Colonic mucosa (tissue), 4 donors: Measurements from ENCODE around the gene OR51V1. TPM values are rescaled to one million over a fixed set of nuclear protein-coding genes. Genes with fewer than 3 reads are reported as not detected.

Experiments used
- DNase-seq: peaks from one replicate; pipeline ENCODE4 v3.0.0-alpha.2; 2020
- H3K27ac ChIP-seq: fragments of 200-600 bp; one replicate; pipeline ENCODE4 v1.8.0; 2021
- H3K27me3 ChIP-seq: fragments of 200-600 bp; one replicate; pipeline ENCODE4 v1.8.0; 2021
- H3K36me3 ChIP-seq: fragments of 200-600 bp; one replicate; pipeline ENCODE4 v1.8.0; 2021
- H3K4me1 ChIP-seq: fragments of 200-600 bp; one replicate; pipeline ENCODE4 v1.8.0; 2021; ENCODE audit warnings: mild to moderate bottlenecking
- H3K4me3 ChIP-seq: fragments of 200-600 bp; one replicate; pipeline ENCODE4 v1.8.0; 2021
- H3K9ac ChIP-seq, 2 donors: one replicate each; pipeline ENCODE4 v1.7.0; 2013; ENCODE audit warnings: control low read depth in 2 of 2, low read depth in 2 of 2, low read length in 2 of 2
- H3K9me3 ChIP-seq: fragments of 200-600 bp; one replicate; pipeline ENCODE4 v1.8.0; 2021
- intact Hi-C: fragments of 100-400 bp; cut with DNase I; formaldehyde crosslinking; loops from one replicate; pipeline ENCODE4 v1.14.1; 2022
- total RNA-seq, 2 donors: library from RNA; stranded (reverse); fragmentation: NEBNext Ultra II Directional in 1 of 2; extraction: Animal tissue kit (Norgen Biotek cat#: 25700) in 1 of 2; gene quantifications; one replicate each; pipeline ENCODE4 v1.2.1, GENCODE V29; 2021
- TF ChIP-seq, protein P1 (sequence below): fragments of 200-600 bp; IDR thresholded peaks from one replicate; pipeline ENCODE4 v1.8.0; 2022; ENCODE audit warnings: antibody characterized with exemption, mild to moderate bottlenecking
- donor health status: healthy.
- donor health status: DM: no; HTN: no; CAD: no.
- donor health status: DM: no; HTN: no; CAD: no.

The OR51V1 gene
- total RNA-seq, 2 donors from 2014 or later, result not detected

DNA sequence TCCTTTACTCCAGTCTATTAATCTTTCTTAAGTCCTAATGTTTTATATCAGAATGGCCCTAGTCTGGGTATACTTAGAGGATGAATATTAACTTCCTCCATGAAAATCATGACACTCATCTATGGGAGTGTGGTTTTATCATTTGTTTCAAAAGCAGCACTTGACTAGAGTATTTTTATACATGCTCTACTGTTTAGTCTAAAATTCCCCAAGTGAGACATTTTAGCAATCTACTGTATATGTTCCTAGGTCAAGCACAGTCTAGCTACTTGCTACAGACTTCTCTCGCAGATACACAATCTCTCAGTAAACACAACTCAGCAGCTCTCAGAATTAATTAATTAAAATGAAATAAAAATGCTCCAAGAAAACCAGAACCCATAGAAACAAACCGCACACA is 29.3 kb upstream of the OR51V1 start:
- no peak for DNase-seq
- TF ChIP-seq, protein P1, sequence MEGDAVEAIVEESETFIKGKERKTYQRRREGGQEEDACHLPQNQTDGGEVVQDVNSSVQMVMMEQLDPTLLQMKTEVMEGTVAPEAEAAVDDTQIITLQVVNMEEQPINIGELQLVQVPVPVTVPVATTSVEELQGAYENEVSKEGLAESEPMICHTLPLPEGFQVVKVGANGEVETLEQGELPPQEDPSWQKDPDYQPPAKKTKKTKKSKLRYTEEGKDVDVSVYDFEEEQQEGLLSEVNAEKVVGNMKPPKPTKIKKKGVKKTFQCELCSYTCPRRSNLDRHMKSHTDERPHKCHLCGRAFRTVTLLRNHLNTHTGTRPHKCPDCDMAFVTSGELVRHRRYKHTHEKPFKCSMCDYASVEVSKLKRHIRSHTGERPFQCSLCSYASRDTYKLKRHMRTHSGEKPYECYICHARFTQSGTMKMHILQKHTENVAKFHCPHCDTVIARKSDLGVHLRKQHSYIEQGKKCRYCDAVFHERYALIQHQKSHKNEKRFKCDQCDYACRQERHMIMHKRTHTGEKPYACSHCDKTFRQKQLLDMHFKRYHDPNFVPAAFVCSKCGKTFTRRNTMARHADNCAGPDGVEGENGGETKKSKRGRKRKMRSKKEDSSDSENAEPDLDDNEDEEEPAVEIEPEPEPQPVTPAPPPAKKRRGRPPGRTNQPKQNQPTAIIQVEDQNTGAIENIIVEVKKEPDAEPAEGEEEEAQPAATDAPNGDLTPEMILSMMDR, result no peak
- H3K27me3 ChIP-seq, result no peaks in the 10 kb centered on the region

DNA sequence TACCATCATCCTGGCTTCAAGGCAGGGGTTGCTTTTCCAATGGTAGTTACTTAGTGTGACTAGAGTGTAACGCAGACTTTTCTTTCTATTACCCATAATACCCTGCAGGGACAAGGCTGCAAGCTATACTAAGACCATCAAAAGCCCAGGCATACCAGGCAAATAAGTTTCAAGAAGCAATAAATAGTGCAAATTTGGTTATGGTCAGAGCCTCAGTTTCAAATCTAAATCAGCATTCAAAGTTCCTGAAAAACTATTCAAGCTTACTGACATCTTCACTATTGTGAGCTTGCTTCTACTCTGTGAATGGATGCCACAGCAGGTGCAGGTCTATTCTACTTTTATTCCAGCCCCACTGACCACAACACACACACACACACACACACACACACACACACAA is 28.9 kb upstream of the OR51V1 start:
- no peak overlapping the region for H3K4me3 ChIP-seq
- TF ChIP-seq, protein P1, result no peak
- H3K36me3 ChIP-seq, result no peaks in the 10 kb centered on the region
- no peak overlapping the region for H3K9ac ChIP-seq
- no peaks in the 10 kb centered on the region for H3K27me3 ChIP-seq
- intact Hi-C loops, result no loop called here
- H3K27ac ChIP-seq, result no peak overlapping the region
- H3K4me1 ChIP-seq, result no peaks in the 10 kb centered on the region
- no peak for DNase-seq
- no peaks in the 10 kb centered on the region for H3K9me3 ChIP-seq

More for the DNA sequence above, 29.3 kb upstream of the OR51V1 start:
- Histone ChIP-seq H3K4me1 (no peaks in the 10 kb centered on the region), H3K27ac (no peak overlapping the region), H3K9me3 (no peaks in the 10 kb centered on the region), H3K36me3 (no peaks in the 10 kb centered on the region), H3K4me3 (no peak overlapping the region), H3K9ac (no peak overlapping the region)
- intact Hi-C loops, result no loop called here

DNA sequence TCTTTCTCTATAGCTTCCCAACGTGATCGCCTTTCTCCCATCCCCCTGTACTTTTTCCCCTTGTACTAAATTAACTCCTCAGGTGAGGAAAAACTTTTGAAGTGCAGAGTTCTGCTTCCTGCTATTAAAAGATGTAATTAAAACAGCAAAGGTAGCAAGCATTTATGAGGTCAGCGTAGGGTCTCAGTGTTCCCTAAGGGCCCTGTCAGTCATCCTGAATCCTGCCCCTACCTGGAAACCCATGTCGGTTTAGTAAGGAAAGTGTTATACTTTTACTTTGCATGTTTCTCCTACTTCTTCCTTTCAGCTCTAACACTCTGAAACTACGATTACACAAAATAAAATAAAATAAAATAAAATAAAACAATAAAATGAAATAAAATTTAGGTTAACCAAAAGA is 27.6 kb upstream of the OR51V1 start:
- no peak overlapping the region for H3K27ac ChIP-seq
- no peak overlapping the region for H3K4me3 ChIP-seq
- no peak overlapping the region for H3K9ac ChIP-seq
- no peaks in the 10 kb centered on the region for H3K36me3 ChIP-seq
- H3K9me3 ChIP-seq, result no peaks in the 10 kb centered on the region
- intact Hi-C loops, result no loop called here
- no peaks in the 10 kb centered on the region for H3K27me3 ChIP-seq
- no peaks in the 10 kb centered on the region for H3K4me1 ChIP-seq
- TF ChIP-seq, protein P1, result no peak
- DNase-seq, result no peak

DNA sequence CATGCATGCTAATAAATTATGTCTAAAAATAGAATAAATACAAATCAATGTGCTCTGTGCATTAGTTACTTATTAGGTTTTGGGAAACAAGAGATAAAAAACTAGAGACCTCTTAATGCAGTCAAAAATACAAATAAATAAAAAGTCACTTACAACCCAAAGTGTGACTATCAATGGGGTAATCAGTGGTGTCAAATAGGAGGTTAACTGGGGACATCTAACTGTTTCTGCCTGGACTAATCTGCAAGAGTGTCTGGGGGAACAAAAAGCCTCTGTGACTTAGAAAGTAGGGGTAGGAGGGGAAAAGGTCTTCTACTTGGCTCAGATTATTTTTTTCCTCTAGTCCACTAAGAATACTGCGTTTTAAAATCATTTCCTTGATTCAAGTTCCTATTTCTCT is 27.2 kb upstream of the OR51V1 start:
- TF ChIP-seq, protein P1, result no peak

DNA sequence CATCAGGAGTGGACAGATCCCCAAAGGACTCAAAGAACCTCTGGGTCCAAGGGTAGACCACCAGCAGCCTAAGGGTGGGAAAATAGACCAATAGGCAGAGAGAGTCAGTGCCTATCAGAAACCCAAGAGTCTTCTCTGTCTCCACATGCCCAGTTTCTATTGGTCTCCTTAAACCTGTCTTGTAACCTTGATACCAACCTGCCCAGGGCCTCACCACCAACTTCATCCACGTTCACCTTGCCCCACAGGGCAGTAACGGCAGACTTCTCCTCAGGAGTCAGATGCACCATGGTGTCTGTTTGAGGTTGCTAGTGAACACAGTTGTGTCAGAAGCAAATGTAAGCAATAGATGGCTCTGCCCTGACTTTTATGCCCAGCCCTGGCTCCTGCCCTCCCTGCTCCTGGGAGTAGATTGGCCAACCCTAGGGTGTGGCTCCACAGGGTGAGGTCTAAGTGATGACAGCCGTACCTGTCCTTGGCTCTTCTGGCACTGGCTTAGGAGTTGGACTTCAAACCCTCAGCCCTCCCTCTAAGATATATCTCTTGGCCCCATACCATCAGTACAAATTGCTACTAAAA is 26.3 kb upstream of the OR51V1 start, which contains the start of gene HBB:
Gene HBB, minus strand, starts transcription at position 340 of the 579 bp plus-strand sequence. Its CDS starts 50 bp downstream, at position 290.
- no peaks in the 10 kb centered on the region for H3K4me1 ChIP-seq
- intact Hi-C loops, result no loop called here
- no peaks in the 10 kb centered on the region for H3K27me3 ChIP-seq
- peak; percentile 19 for DNase-seq
- TF ChIP-seq, protein P1, result no peak
- no peak within 1 kb of the TSS for H3K4me3 ChIP-seq
- no peaks in the 10 kb centered on the region for H3K9me3 ChIP-seq
- H3K36me3 ChIP-seq, result no peaks in the 10 kb centered on the region
- H3K9ac ChIP-seq, result no peak within 1 kb of the TSS
- H3K27ac ChIP-seq, result no peak within 1 kb of the TSS

More for the DNA sequence above, 27.2 kb upstream of the OR51V1 start:
- H3K4me1 ChIP-seq, result no peaks in the 10 kb centered on the region
- no peak overlapping the region for H3K4me3 ChIP-seq
- DNase-seq, result no peak
- no peak overlapping the region for H3K9ac ChIP-seq
- no peaks in the 10 kb centered on the region for H3K36me3 ChIP-seq
- intact Hi-C loops, result no loop called here
- H3K27me3 ChIP-seq, result no peaks in the 10 kb centered on the region
- H3K9me3 ChIP-seq, result no peaks in the 10 kb centered on the region
- H3K27ac ChIP-seq, result no peak overlapping the region
